Measurements from ENCODE around the gene MINDY4B. TPM values are rescaled to one million over a fixed set of nuclear protein-coding genes. Genes with fewer than 3 reads are reported as not detected.

The MINDY4B gene
- total RNA-seq: not detected in 2 replicates

DNA sequence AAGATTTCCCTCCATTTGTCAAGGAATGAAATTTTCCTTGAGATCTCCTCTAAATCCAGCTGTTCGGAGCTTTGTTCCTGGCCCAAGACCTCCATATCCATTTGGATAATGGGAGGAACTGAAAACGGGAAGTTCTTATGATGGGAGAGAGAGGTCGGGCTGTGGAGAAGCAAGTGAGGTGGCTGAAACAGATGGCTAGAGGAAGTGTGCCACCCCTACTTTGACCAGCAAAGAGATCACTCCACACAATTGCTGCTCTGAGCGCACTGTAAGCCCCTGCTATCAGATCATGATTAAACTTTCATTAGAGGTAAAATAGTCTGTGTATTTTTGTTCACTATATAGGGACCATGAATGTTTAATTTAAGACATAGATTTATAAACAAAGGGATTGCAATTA, at the start of gene MINDY4B:
MINDY4B (minus strand) TSS at position 101 of the 400 bp plus-strand sequence; CDS start at position 101, 0 bp downstream.

Other genes starting within 250 kb of the MINDY4B start
- gene ERICH6, start 201.5 kb downstream of the MINDY4B start, total RNA-seq: not detected in 2 replicates
- gene SIAH2, start 142.3 kb downstream of the MINDY4B start, total RNA-seq: 36.5 and 47.7 TPM in 2 replicates
- not detected in 2 replicates for gene CLRN1, start 67.3 kb upstream of the MINDY4B start, total RNA-seq
- 0.49 and 0.63 TPM in 2 replicates for gene MED12L, start 180.2 kb upstream of the MINDY4B start, total RNA-seq

Measured in mesangial cell (primary cell).